Measurements from ENCODE around the gene FOXP4.

The FOXP4 gene

GRCh38 chr6:41576667-41577066 lies 30.5 kb downstream of the FOXP4 start:
- DNase-seq (ENCODE audit: low spot score), result no peak
- in situ Hi-C loops (cut with MboI; ENCODE audit: low sequenced_read_pairs, unreplicated experiment), result no loop called here
- TF ChIP-seq CTCF (IDR thresholded peaks at IDR 0.05; ENCODE audit: borderline replicate concordance, control extremely low read depth, extremely low read depth, insufficient read depth, missing control alignments), result no peak

GRCh38 chr6:41577356-41578216 lies 31.4 kb downstream of the FOXP4 start:
- in situ Hi-C loops (cut with MboI; ENCODE audit: low sequenced_read_pairs, unreplicated experiment), result no loop called here
- no peak for DNase-seq (ENCODE audit: low spot score)
- TF ChIP-seq CTCF (IDR thresholded peaks at IDR 0.05; ENCODE audit: borderline replicate concordance, control extremely low read depth, extremely low read depth, insufficient read depth, missing control alignments), result no peak

GRCh38 chr6:41578217-41579087 lies 32.3 kb downstream of the FOXP4 start:
- DNase-seq (ENCODE audit: low spot score), result no peak
- in situ Hi-C loops (cut with MboI; ENCODE audit: low sequenced_read_pairs, unreplicated experiment), result no loop called here
- TF ChIP-seq CTCF (IDR thresholded peaks at IDR 0.05; ENCODE audit: borderline replicate concordance, control extremely low read depth, extremely low read depth, insufficient read depth, missing control alignments), result no peak

- TF ChIP-seq CTCF (IDR thresholded peaks at IDR 0.05; ENCODE audit: borderline replicate concordance, control extremely low read depth, extremely low read depth, insufficient read depth, missing control alignments), result no peak
- in situ Hi-C loops (cut with MboI; ENCODE audit: low sequenced_read_pairs, unreplicated experiment), result no loop called here
- no peak for DNase-seq (ENCODE audit: low spot score)
Measured at GRCh38 chr6:41579088-41579610, 33.0 kb downstream of the FOXP4 start.

GRCh38 chr6:41580690-41581089 lies 34.5 kb downstream of the FOXP4 start:
- in situ Hi-C loops (cut with MboI; ENCODE audit: low sequenced_read_pairs, unreplicated experiment), result no loop called here
- no peak for TF ChIP-seq CTCF (IDR thresholded peaks at IDR 0.05; ENCODE audit: borderline replicate concordance, control extremely low read depth, extremely low read depth, insufficient read depth, missing control alignments)
- no peak for DNase-seq (ENCODE audit: low spot score)

- in situ Hi-C loops (cut with MboI; ENCODE audit: low sequenced_read_pairs, unreplicated experiment), result no loop called here
- TF ChIP-seq CTCF (IDR thresholded peaks at IDR 0.05; ENCODE audit: borderline replicate concordance, control extremely low read depth, extremely low read depth, insufficient read depth, missing control alignments), result no peak
- no peak for DNase-seq (ENCODE audit: low spot score)
Measured at GRCh38 chr6:41581381-41581991, 35.3 kb downstream of the FOXP4 start.
